ENCODE data around the gene CD180.

CD180 gene

DNA sequence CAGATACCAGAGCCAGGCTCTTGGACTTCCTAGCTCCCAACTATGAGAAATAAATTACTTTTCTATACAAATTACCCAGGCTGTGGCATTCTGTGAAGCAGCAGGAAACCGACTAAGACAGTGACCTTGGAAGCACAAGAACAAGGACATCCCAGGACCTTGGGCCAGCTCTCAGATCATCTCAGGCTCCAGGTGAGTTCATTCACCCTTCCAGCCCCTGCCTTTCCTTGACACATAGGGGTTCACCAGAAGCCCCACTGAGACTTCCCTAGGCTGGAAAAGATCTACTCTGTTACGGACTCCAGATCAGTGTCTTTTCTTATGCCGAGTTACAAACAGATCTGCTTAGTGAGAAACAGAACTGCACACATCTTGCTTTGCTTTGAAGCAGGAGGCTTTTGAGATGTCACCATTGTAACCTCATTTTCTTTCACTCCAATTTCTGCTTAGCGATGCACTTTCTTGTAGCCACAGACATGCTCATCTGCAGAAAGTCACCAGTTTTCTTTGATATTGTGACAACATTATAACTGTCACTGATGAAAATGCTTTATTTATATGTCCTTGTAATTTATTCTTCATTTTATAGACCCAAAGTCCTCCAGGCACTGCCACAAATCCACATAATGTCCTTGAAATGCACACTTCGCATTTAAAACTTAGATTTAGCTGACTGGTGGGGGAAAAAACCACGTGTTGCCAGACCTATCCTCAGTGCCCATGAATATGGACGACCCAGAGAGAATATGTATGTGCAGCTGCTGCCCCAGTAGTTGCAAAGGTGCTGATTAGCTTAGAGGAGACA is 8.1 kb downstream of the CD180 start:
- Histone ChIP-seq H3K27ac (ENCODE audit: low read depth, low read length) (no peak overlapping the region), H3K79me2 (ENCODE audit: control insufficient read depth, insufficient read depth, low read length, unreplicated experiment) (no peaks in the 10 kb centered on the region), H3K4me3 (ENCODE audit: low read depth, low read length) (no peak overlapping the region), H3K27me3 (ENCODE audit: insufficient read depth, low read length) (no peaks in the 10 kb centered on the region), H3K4me1 (ENCODE audit: control insufficient read depth, insufficient read depth, low read length, unreplicated experiment) (no peaks in the 10 kb centered on the region), H3K36me3 (ENCODE audit: insufficient read depth, low read length) (no peaks in the 10 kb centered on the region), H2AFZ (ENCODE audit: low read length, unreplicated experiment) (no peak overlapping the region)

DNA sequence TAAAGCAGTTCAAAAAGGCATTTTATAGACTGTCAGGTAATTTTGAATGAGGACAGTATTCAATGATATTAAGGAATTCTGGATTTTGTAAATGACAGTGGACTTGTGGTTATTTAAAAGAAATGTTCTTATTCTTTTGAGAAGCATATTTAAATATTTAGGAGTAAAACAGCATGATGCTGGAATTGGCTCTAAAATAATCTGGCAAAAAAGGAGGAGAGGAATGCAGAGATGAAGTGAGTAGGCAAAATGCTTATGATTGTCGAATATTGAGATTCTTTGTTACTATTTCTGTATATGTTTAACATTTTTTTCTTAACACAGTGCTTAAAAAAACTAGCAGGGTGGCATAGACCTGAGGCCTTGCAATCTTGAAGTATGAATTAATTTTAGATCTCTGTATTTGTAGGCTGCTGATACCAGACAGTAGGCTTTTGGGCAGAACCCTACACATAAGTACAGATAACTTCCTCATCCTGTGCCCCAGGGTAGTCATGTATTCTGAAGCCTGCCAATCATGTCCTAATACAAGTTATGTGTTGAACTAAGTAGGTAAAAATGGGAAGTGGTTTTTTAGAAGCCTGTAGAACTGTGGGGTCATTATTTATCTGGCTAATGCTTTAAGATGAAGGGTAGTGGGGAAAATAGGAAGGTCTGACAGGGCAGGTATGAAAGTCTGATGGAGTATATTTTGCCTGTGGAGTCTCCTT is 9.4 kb downstream of the CD180 start:
- no peak overlapping the region for H3K27ac ChIP-seq (ENCODE audit: low read depth, low read length)
- H3K4me1 ChIP-seq (ENCODE audit: control insufficient read depth, insufficient read depth, low read length, unreplicated experiment), result peaks cover 8% of the 10 kb centered on the region
- H3K27me3 ChIP-seq (ENCODE audit: insufficient read depth, low read length), result no peaks in the 10 kb centered on the region
- no peaks in the 10 kb centered on the region for H3K36me3 ChIP-seq (ENCODE audit: insufficient read depth, low read length)
- H2AFZ ChIP-seq (ENCODE audit: low read length, unreplicated experiment), result no peak overlapping the region
- H3K4me3 ChIP-seq (ENCODE audit: low read depth, low read length), result no peak overlapping the region
- no peaks in the 10 kb centered on the region for H3K79me2 ChIP-seq (ENCODE audit: control insufficient read depth, insufficient read depth, low read length, unreplicated experiment)

GRCh38 chr5:67183859-67184258 is 12.7 kb downstream of the CD180 start:
- no peaks in the 10 kb centered on the region for H3K79me2 ChIP-seq (ENCODE audit: control insufficient read depth, insufficient read depth, low read length, unreplicated experiment)
- H3K4me3 ChIP-seq (ENCODE audit: low read depth, low read length), result no peak overlapping the region
- H3K27ac ChIP-seq (ENCODE audit: low read depth, low read length), result no peak overlapping the region
- H3K4me1 ChIP-seq (ENCODE audit: control insufficient read depth, insufficient read depth, low read length, unreplicated experiment), result peaks cover 16% of the 10 kb centered on the region
- no peaks in the 10 kb centered on the region for H3K36me3 ChIP-seq (ENCODE audit: insufficient read depth, low read length)
- H3K27me3 ChIP-seq (ENCODE audit: insufficient read depth, low read length), result no peaks in the 10 kb centered on the region
- no peak overlapping the region for H2AFZ ChIP-seq (ENCODE audit: low read length, unreplicated experiment)

DNA sequence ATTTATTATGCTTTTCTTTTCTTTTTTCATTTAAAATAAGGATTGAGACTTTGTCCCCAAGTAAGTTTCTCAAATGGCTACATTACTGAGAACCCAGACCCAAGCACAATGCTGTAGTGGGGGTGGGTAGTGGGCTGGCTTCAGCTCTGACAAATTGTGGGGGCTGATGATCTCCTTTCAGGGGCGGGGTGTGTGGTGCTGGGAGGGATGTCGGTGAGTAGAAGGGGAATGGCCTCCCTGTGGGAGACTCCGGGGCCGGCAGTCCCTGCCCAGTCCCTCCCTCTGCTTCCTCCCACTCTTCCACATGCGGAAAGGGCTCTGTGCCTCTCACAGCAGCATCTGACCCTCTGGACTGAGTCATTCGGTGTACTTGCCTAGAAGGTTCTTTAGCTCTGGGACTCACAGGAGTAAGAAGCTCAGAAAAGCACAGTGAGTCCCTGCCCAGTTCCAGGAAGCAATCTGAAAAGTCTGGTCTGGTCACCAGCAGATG is 14.3 kb downstream of the CD180 start:
- peaks cover 16% of the 10 kb centered on the region for H3K4me1 ChIP-seq (ENCODE audit: control insufficient read depth, insufficient read depth, low read length, unreplicated experiment)
- H3K4me3 ChIP-seq (ENCODE audit: low read depth, low read length), result peak overlapping the region; percentile 50; the same call in 1 of the 2 replicates
- H3K27me3 ChIP-seq (ENCODE audit: insufficient read depth, low read length), result no peaks in the 10 kb centered on the region
- H3K27ac ChIP-seq (ENCODE audit: low read depth, low read length), result no peak overlapping the region
- no peaks in the 10 kb centered on the region for H3K36me3 ChIP-seq (ENCODE audit: insufficient read depth, low read length)
- peak overlapping the region; percentile 58 for H2AFZ ChIP-seq (ENCODE audit: low read length, unreplicated experiment)
- no peaks in the 10 kb centered on the region for H3K79me2 ChIP-seq (ENCODE audit: control insufficient read depth, insufficient read depth, low read length, unreplicated experiment)

GRCh38 chr5:67181648-67182221 is 14.9 kb downstream of the CD180 start:
- H3K27ac ChIP-seq (ENCODE audit: low read depth, low read length), result no peak overlapping the region
- peak overlapping the region; percentile 58 for H2AFZ ChIP-seq (ENCODE audit: low read length, unreplicated experiment)
- H3K4me3 ChIP-seq (ENCODE audit: low read depth, low read length), result peak overlapping the region; percentile 50; the same call in 1 of the 2 replicates
- H3K79me2 ChIP-seq (ENCODE audit: control insufficient read depth, insufficient read depth, low read length, unreplicated experiment), result no peaks in the 10 kb centered on the region
- no peaks in the 10 kb centered on the region for H3K36me3 ChIP-seq (ENCODE audit: insufficient read depth, low read length)
- no peaks in the 10 kb centered on the region for H3K27me3 ChIP-seq (ENCODE audit: insufficient read depth, low read length)
- peaks cover 16% of the 10 kb centered on the region for H3K4me1 ChIP-seq (ENCODE audit: control insufficient read depth, insufficient read depth, low read length, unreplicated experiment)

DNA sequence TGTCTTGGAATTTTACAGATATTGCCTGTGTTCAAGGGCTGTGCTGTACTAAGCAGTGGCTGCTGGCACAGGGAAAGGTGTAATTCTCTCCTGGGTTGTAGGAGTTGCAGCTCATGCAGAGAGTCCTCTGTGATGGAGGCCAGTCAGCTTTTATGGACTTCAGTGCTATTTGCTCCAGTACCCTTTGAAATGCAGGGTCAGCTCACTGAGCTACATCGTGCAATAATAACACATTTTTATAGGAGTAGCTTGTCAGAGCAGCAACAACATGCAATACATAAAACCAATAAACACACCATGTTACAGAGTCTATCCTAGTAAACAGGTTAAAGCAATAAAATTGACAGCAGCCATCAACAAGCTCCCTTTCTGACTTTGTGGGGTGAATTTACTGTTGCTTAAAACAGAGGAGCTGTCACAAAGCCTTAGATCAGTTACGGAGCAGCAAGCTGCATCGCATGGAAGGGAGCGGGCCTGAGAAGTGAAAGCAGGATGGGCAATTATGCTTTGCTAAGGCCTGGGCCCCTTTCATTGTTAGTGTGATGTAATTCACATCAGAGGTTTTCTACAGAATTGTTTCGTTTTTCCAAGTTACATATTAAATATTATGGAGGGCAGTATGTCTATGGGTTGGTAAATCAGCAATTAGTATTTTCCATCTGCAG is 16.8 kb downstream of the CD180 start:
- Histone ChIP-seq H3K36me3 (ENCODE audit: insufficient read depth, low read length) (no peaks in the 10 kb centered on the region), H3K27ac (ENCODE audit: low read depth, low read length) (no peak overlapping the region), H3K79me2 (ENCODE audit: control insufficient read depth, insufficient read depth, low read length, unreplicated experiment) (no peaks in the 10 kb centered on the region), H3K27me3 (ENCODE audit: insufficient read depth, low read length) (no peaks in the 10 kb centered on the region), H3K4me3 (ENCODE audit: low read depth, low read length) (no peak overlapping the region), H3K4me1 (ENCODE audit: control insufficient read depth, insufficient read depth, low read length, unreplicated experiment) (peaks cover 16% of the 10 kb centered on the region), H2AFZ (ENCODE audit: low read length, unreplicated experiment) (no peak overlapping the region)

DNA sequence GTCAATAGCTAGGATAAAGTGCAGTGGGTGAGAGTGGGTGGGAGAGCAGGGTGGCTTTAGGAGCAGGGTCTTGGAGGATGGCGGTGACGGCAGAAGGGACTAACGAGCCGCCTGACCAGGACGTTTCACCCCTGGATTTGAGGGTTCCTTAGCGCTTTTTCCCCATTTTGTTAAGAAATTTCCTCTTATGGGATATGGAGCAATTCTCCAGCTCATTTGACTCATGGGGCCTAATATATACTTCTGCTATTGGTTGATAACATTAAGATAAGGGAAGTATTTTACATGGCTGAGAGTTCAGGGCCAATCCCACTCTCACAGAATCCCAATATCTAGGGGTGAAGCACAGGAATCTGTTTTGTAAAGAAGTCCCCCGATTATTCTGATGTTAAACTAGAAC is 17.6 kb downstream of the CD180 start:
- Histone ChIP-seq H3K27me3 (ENCODE audit: insufficient read depth, low read length) (no peaks in the 10 kb centered on the region), H3K4me3 (ENCODE audit: low read depth, low read length) (no peak overlapping the region), H3K36me3 (ENCODE audit: insufficient read depth, low read length) (no peaks in the 10 kb centered on the region), H3K79me2 (ENCODE audit: control insufficient read depth, insufficient read depth, low read length, unreplicated experiment) (no peaks in the 10 kb centered on the region), H3K27ac (ENCODE audit: low read depth, low read length) (no peak overlapping the region), H3K4me1 (ENCODE audit: control insufficient read depth, insufficient read depth, low read length, unreplicated experiment) (peaks cover 16% of the 10 kb centered on the region), H2AFZ (ENCODE audit: low read length, unreplicated experiment) (no peak overlapping the region)

GRCh38 chr5:67178085-67178484 is 18.5 kb downstream of the CD180 start:
- H3K36me3 ChIP-seq (ENCODE audit: insufficient read depth, low read length), result no peaks in the 10 kb centered on the region
- H2AFZ ChIP-seq (ENCODE audit: low read length, unreplicated experiment), result no peak overlapping the region
- no peak overlapping the region for H3K27ac ChIP-seq (ENCODE audit: low read depth, low read length)
- H3K79me2 ChIP-seq (ENCODE audit: control insufficient read depth, insufficient read depth, low read length, unreplicated experiment), result no peaks in the 10 kb centered on the region
- no peak overlapping the region for H3K4me3 ChIP-seq (ENCODE audit: low read depth, low read length)
- no peaks in the 10 kb centered on the region for H3K27me3 ChIP-seq (ENCODE audit: insufficient read depth, low read length)
- H3K4me1 ChIP-seq (ENCODE audit: control insufficient read depth, insufficient read depth, low read length, unreplicated experiment), result peaks cover 16% of the 10 kb centered on the region

- no peaks in the 10 kb centered on the region for H3K27me3 ChIP-seq (ENCODE audit: insufficient read depth, low read length)
- H3K4me3 ChIP-seq (ENCODE audit: low read depth, low read length), result no peak overlapping the region
- H3K36me3 ChIP-seq (ENCODE audit: insufficient read depth, low read length), result no peaks in the 10 kb centered on the region
- peaks cover 5% of the 10 kb centered on the region for H3K4me1 ChIP-seq (ENCODE audit: control insufficient read depth, insufficient read depth, low read length, unreplicated experiment)
- no peaks in the 10 kb centered on the region for H3K79me2 ChIP-seq (ENCODE audit: control insufficient read depth, insufficient read depth, low read length, unreplicated experiment)
- no peak overlapping the region for H3K27ac ChIP-seq (ENCODE audit: low read depth, low read length)
- H2AFZ ChIP-seq (ENCODE audit: low read length, unreplicated experiment), result no peak overlapping the region
Observed at GRCh38 chr5:67176936-67177335, 19.7 kb downstream of the CD180 start.

- H3K27ac ChIP-seq (ENCODE audit: low read depth, low read length), result no peak overlapping the region
- no peak overlapping the region for H2AFZ ChIP-seq (ENCODE audit: low read length, unreplicated experiment)
Observed at GRCh38 chr5:67173959-67174358, 22.6 kb downstream of the CD180 start.

More at GRCh38 chr5:67173959-67174358, 22.6 kb downstream of the CD180 start:
- Histone ChIP-seq H3K79me2 (ENCODE audit: control insufficient read depth, insufficient read depth, low read length, unreplicated experiment) (no peaks in the 10 kb centered on the region), H3K4me1 (ENCODE audit: control insufficient read depth, insufficient read depth, low read length, unreplicated experiment) (no peaks in the 10 kb centered on the region), H3K27me3 (ENCODE audit: insufficient read depth, low read length) (no peaks in the 10 kb centered on the region), H3K36me3 (ENCODE audit: insufficient read depth, low read length) (no peaks in the 10 kb centered on the region), H3K4me3 (ENCODE audit: low read depth, low read length) (no peak overlapping the region)
